ENCODE data around the gene POC1B.

The POC1B gene

DNA sequence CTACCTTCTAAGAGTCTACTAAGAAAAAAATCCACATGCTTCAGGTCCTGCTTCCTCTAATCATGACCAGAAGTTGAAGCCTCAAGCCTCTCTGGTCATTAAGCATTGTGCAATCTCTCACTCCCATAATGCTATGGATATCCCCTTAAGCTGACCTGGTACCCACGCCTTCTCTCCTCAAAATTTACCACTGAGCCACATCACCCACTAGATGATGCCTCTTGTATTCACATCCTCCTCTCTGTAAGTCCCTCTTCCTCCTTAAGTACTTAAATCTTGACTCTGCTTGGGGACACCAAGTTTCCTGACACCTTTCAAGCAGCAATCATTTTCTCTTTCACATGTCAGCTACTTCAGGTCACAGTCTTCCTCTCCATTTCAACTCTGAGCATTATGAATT is 11.1 kb downstream of the POC1B start:
- no peak for DNase-seq (ENCODE audit: low read depth)
- TF ChIP-seq, protein P1, sequence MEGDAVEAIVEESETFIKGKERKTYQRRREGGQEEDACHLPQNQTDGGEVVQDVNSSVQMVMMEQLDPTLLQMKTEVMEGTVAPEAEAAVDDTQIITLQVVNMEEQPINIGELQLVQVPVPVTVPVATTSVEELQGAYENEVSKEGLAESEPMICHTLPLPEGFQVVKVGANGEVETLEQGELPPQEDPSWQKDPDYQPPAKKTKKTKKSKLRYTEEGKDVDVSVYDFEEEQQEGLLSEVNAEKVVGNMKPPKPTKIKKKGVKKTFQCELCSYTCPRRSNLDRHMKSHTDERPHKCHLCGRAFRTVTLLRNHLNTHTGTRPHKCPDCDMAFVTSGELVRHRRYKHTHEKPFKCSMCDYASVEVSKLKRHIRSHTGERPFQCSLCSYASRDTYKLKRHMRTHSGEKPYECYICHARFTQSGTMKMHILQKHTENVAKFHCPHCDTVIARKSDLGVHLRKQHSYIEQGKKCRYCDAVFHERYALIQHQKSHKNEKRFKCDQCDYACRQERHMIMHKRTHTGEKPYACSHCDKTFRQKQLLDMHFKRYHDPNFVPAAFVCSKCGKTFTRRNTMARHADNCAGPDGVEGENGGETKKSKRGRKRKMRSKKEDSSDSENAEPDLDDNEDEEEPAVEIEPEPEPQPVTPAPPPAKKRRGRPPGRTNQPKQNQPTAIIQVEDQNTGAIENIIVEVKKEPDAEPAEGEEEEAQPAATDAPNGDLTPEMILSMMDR (conservative IDR thresholded peaks at IDR 0.05; ENCODE audit: low read depth, low read length) = no peak
- H3K4me3 ChIP-seq (ENCODE audit: low read length) = no peak overlapping the region

DNA sequence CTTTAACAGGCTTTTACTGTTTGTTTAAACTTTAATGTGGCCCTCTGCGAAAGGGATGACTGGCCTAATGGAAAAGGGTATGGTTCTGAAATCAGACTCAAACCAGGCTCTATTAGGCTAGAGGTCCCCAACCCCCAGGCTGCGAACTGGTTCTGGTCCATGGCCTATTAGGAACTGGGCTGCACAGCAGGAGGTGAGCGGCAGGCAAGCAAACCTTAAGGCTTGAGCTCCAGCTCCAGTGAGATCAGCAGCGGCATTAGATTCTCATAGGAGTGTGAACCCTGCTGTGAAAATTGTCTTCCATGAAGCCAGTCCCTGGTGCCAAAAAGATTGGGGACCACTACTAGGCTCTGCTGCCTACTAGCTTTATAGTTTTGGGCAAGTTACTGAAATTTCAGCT is 12.3 kb downstream of the POC1B start:
- H3K4me3 ChIP-seq (ENCODE audit: low read length) = no peak overlapping the region
- no peak for DNase-seq (ENCODE audit: low read depth)
- TF ChIP-seq, protein P1 (conservative IDR thresholded peaks at IDR 0.05; ENCODE audit: low read depth, low read length) = no peak

DNA sequence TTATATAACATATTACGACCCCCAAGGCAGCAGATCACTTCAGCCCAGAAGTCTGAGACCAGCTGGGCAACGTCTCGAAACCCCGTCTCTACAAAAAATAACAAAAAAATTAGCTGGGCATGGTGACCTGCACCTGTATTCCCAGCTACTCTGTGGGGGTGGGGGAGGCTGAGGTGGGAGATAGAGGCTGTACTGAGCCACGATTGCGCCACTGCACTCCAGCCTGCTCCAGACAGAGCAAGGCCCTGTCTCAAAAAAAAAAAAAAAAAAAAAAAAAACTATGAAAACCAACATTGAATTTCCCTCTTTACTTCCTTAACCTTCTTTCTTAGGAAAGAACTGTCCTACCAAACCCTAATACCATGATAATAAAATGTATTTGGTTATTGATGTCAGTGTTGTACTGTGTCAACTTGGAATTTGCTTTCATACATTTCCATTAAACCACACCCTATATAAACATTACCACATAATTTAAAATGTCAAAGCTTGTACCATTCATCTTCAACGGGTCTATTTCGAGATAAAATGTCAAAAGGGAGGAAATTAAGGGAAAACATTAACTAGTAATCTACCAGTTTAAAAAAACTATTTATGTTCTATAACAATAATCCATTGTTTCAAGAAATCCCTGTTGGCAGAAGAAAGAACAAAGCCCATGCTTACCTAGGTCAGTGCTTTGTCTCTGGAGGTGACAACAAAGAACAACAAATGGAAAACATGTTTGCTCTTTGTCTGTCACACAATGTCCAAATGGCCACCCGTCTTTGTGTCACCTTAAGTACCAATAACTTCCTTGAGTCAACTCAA is 18.6 kb downstream of the POC1B start:
- TF ChIP-seq, protein P1 (conservative IDR thresholded peaks at IDR 0.05; ENCODE audit: low read depth, low read length) = no peak
- DNase-seq (ENCODE audit: low read depth) = no peak

DNA sequence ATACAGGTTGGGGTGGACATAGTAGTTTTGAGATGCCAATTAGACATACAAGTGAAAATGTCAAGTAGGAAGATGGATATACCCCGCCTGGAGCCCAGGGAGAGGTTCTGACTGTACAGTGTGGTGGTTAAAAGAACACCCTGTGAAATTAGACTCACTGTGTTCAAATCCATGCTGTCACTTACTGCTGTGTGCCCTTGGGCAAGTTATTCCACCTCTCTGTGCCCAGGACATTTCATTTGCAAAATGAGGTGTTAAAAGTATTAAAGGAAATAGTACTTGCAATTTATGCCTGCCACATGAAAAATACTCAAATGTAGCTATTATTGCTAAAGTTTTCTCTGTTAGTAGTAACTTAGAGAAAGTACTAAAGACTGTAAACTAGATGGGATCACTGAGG is 19.8 kb downstream of the POC1B start:
- TF ChIP-seq, protein P1 (conservative IDR thresholded peaks at IDR 0.05; ENCODE audit: low read depth, low read length) = no peak
- H3K4me3 ChIP-seq (ENCODE audit: low read length) = no peak overlapping the region
- DNase-seq (ENCODE audit: low read depth) = no peak

More for the DNA sequence above, 18.6 kb downstream of the POC1B start:
- no peak overlapping the region for H3K4me3 ChIP-seq (ENCODE audit: low read length)

DNA sequence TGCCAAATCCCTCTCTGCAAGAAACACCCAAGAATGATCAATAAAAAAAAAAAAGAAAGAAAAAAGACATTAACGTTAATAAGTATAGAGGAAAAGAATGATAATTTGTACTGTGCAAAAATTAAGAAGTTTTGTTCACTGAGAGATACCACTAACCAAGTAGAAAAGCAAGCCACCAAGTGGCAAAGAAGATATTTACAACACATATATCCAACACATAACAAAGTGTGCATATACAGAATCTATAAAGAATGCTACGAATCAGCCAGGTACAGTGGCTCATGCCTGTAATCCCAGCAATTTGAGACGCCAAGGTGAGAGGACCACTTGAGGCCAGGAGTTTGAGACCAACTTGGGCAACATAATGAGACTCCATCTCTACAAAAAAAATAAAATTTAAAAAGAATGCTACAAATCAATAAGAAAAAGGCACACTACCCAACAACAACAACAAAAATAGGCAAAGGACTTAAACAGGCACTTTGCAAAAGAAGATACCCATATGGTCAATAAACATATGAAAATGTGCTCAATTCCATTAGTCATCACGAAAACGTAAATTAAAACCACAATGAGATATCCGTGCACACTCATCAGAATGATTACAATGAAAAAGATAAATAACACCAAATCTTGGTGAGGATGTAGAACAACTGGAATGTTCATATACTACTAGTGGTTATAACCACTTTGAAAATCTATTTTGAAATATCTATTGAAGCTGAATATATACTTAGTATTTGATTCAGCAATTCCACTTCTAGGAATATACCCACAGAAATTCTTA is 21.1 kb downstream of the POC1B start:
- H3K4me3 ChIP-seq (ENCODE audit: low read length) = no peak overlapping the region
- DNase-seq (ENCODE audit: low read depth) = no peak
- TF ChIP-seq, protein P1 (conservative IDR thresholded peaks at IDR 0.05; ENCODE audit: low read depth, low read length) = peak; percentile 10

DNA sequence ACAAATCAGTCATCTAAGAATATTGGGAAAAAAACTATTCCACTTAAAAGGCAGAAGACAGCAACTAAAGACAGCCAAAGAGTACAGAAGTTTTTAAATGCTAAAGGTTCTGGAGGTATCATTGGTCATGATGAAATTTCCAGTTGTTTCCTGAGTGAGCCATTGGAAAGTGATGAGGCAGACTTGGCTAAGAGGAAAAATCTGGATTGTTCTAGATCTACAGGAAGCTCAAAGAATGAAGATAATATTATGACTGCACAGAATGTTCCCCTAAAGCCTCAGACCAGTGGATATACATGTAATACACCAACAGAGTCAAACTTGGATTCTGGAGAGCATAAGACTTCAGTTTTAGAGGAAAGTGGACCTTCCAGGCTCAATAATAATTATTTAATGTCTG is 24.1 kb downstream of the POC1B start:
- DNase-seq (ENCODE audit: low read depth) = no peak
- TF ChIP-seq, protein P1 (conservative IDR thresholded peaks at IDR 0.05; ENCODE audit: low read depth, low read length) = no peak
- no peak overlapping the region for H3K4me3 ChIP-seq (ENCODE audit: low read length)
